NCI-H1105 treated with DMSO at 0.1 percent for 48 hours (cell line): ENCODE measurements around the gene FILIP1L.

ENCODE experiments used
- DNase-seq: peaks from one replicate; lab custom pipeline; 2025; lab: John Stamatoyannopoulos, UW

Gene FILIP1L

DNA sequence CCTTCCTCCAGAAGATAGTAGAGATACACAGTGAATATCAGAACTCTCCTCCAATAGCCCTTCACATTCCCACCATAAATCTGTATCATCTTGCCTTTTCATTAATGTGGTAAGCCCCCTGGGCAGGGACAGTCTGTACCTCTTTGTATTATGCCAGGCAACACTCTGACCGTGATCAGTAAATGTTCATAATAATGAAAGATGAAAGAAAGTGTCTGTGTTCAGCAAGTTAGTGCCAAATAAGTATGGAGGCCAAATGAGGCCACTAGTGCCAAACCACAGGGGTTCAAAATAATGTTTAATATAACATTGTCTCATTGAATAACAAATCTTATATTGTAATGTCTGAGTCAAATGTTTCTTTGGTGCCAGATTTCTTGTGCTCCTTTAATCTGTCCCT lies 192.3 kb downstream of the FILIP1L start:
- no peak for DNase-seq

DNA sequence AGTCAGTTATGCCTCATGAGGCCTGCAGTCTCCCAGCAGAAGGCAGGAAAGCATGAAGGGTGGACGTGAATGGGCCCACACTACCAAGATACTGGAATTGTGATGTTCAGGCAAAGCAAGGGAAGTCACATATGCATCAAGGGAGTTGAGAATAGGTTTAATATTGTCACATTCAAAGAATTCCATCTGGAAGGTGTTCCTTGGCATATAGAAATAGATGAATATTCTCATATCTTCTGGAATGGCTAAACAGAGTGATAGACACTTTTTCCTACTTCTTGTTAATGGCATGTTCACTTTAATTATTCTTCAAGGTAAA lies 193.0 kb downstream of the FILIP1L start:
- no peak for DNase-seq

DNA sequence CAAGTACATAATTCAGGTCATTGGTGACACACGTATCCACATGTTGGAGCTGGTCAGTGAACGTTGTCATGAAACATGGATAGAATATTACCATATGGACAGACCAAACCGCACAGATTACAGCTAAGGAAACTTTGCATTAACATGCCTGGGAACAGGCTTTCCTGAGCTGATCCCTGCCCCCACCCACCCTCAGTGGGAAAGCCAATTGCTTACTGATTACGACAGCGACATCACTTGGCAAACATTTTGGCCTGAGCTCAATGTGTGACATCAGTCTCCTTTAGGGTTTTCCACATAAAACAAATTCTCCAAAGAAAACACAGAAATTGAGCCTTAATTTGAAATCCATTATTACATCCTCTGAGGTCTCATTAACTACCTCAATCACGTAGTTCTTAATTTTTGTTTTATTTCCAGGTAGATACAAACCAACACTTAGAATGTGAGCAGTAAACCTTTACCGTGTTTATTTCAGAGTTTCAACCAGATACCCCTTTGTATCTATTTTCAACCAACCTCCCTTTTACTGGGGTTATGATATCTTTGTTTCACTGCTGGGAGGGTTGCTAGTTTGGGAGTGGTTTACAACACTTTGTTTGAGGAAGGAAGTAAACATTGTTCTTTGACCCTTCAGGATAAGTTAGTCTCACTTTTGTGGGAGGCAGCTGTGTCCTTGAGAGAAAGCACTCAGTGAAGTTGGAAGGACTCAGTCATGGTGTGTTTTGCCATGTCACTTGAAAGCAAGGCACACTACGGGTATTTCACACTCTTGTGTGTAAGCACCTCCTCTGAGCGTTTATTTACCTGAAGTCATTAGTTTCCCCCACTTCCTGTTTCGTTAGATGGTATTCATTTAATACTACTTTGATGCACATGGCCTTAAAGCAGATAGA lies 193.6 kb downstream of the FILIP1L start:
- no peak for DNase-seq

DNA sequence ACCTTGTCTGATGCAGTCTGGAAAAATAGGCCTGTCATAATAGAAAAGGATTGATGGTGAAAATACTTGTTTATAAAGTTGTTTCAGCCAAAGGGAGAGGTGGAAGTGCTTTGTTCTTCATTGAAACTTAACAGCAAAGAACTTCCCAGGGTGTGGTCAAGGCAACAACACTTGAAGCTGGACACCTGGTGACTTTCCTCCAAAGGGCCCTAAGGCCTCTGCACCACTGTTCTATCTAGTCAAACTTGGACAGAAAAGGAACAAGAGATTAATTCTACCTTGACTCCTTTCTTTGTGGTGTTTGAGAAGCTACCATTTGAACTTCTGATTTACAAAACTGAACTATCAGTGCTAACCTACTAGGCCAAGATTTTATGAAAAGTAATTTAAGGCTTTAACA lies 194.6 kb downstream of the FILIP1L start:
- DNase-seq: no peak

DNA sequence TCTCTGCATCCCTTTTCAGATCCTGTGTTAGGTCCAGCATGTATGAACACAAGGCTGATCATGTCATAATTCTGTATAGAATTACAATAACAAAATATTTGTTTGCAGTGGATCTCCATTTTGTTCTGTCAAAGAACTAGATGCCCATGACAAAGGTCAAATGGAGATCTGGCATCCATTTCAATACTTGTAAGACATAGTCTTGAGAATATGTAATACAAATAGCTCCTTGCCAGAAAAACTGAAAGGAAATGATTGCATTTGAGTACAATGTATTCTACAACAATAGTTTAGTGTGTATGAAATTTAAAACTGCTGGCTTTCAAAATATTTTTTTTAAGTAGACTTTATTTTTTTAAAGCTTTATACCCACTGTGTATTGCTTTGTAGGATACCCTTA lies 195.6 kb downstream of the FILIP1L start:
- no peak for DNase-seq

DNA sequence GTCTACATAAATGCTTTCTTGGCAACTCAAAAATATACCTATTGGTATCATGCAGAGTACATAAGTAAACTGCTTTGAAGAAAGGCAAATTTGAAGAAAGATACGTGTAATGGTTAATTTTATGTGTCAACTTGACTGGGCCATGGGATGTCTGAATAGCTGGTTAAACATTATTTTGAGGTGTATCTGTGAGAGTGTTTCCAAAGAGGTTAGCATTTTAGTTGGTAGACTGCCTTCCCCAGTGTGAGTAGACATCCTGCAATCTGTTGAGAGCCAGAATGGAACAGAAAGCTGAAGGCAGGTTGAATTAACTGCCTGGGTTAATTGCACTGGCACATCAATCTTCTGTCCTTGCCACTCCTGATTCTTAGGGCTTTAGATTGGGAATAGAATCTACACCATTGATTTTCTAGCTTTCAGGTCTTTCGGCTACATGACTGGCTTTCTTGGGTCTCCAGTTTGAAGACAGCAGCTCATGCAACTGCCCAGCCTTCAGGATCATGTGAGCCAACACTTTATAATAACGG lies 198.3 kb downstream of the FILIP1L start:
- no peak for DNase-seq

DNA sequence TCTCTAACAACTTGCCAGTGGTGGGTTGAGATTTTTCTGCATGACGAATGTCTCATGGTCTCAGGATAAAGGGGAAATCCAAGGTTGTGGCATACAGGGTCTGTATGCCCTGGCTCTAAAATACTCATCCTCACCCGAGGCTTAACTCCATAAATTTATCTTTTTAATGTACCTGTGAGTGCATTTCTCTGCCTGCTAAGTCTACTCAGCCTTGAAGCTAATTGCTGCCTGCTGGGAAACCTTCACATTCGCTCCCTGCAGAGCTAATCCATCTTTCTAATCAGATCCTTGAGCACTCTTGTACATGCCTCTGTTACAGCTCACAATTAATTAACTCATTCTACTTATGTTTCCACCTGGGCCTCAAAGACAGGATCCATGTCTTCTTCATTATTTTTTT lies 202.9 kb downstream of the FILIP1L start:
- DNase-seq: no peak

DNA sequence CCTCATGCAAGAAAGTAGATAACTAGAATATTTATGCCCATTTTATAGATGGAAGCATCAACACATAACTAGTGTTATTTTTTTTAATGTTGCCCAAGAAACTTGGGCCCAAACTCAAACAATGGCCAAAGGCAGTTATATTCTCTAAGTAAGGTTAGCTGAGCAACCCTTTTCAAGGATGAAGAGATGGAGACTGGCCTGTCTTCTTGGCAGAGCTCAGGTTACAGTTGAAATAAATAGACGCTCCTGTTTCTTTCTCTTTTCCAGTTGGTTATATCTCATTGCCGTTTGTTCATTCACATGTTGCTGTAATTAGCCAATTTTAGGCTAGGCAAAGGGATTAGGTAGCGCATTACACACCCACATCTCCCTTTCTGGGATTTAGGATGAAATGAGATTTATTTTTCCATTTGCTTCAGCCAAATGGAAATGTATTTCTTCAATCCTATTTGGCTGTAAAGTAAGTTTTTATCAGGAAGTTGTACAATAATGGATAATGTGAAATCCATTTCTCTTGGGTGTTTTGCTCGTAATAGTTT lies 203.5 kb downstream of the FILIP1L start:
- DNase-seq: no peak

DNA sequence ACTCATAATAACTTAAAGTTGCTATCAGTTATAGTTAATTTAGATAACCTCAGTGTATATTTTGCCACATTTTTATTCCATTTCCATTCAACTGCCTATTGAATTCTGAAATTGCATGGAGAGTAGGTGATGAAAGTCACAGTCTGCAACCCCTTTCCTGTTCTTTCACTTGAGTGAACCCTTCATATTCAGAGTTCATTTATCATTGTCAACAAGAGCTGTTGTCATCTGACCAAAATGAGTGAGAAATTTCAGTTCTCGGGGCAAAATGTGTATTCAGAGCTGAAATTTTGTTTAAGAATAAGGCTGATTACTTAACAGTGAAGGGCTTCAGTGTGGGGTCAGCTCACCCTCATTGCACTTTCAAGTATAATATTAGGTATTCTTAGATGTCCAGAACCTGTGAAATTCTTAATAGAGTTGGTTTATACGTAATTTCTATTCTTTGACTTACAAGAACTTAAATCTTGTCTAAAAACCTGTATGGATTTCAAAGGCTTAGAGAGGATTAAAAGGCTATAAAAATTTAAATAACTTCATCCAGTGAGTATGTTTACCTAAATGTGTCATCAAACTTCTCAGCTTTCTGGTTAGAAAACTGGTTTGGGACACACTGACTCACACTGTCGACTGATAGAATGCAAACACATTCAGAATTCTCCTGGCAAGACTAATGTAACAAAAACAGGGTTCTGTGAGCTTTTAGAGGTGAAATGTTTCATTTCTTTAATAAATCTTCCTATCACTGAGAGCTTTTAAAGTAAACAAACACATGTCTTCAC lies 204.4 kb downstream of the FILIP1L start:
- no peak for DNase-seq

DNA sequence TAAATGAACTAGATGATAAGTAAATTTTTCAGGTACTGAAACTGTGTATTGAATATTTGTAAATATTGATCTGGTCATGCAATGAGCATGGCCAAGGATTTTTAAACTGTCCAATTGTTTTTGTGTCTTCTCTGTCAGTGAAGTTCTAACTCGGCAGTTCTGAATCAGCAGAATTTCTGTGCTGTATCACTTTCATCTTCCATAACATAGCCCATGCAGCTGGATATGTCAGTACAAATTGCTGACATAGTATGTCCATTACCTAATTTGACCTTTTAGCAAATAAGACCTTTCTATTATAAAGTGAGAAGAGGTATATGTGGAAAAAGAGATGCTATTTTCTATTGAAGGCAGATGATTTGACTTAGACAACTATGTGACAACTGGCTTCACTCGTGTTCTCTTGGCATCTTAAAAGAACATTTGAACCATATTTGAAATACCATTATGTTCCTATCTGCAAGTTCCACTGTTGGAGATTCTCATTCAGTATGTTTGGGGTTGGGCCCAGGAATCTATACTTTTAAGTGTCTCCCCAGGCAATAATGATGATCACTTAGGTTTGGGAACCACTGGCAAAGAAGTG lies 206.2 kb downstream of the FILIP1L start:
- no peak for DNase-seq

DNA sequence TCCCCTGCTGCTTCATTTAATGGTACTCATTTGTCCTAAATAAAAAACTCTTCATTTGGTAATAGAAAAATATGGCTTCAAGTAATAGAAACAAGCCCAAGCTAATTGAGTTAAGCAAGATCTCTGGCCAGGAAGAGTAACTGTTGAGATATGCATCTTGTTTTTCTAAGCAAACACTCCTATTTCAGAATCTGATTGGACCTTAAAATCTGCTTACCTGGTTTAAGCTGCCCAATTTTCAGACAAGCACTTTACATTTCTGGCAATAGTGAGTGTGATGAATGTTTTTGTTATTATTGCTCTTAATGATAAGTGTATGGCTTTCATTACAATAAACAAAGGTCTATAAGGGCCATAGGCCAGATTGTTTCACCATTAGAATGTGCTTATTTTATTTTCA lies 210.4 kb downstream of the FILIP1L start:
- DNase-seq: no peak

DNA sequence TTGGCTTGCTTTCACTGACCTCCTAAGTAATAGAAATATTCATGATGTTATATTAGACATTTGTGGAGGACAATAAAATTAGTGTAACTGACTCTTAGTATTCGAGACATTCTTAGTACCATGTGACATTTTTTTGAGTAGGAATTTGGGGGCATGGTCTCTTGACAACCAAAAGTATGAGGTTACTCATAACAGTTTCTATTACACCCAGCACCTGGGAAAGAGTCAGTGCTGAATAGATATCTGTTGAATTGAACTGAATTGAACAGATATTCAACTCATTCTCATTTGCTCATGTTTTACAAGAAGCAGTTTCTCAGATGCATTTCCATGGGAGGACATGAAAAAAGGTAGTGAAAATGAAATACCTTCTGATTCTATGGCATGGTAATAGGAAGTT lies 212.2 kb downstream of the FILIP1L start:
- DNase-seq: no peak

DNA sequence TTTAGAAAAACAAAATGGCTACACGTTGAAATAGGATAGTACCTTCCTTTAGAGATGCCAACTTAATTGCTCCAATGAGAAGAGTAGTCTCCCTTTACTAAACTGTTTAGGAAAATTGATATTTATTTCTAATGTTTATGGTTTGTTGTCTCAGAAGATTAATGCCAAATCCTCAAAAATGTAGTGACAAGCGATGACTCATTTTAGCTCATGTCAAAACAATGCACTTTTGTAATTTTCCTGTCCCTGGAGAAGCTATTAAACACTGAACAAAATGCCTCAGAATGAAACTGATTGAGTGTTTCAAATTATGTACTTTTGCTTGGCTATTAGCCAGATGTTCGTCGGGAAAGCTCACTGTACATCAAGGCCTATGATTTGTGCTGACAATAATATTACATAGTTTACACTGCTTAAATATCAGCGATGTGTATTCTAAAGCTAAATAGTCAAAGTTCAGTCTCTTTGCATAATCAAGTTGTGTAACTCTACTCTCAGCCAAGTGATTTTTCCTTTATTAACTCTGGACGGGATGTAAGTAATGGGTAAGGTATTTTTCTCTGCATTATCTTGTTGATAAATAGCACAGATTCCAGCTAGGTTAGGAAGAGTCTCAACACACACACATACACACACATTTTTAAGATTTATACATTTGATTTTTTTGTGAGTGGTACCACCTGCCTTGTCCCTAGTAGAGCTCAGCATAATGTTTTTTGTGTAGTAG lies 212.9 kb downstream of the FILIP1L start:
- DNase-seq: peak; percentile 87

DNA sequence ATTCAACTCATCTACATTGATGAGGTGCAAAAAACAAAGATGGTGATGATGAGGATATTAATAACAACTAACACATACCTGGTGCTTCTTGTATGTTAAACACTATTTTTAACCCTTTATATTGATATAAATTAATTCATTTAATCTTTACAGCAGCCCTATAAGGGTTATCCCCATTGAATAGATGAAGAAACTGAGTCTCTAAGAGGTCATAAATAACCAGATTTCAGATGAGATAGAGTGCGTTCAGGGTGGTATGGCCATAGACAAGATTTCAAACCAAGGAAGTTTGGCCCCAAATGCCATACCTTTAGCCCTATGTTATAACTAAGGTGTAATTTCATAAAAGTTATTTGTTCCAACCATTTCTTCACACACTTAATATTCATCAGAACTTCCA lies 214.1 kb downstream of the FILIP1L start:
- DNase-seq: no peak

DNA sequence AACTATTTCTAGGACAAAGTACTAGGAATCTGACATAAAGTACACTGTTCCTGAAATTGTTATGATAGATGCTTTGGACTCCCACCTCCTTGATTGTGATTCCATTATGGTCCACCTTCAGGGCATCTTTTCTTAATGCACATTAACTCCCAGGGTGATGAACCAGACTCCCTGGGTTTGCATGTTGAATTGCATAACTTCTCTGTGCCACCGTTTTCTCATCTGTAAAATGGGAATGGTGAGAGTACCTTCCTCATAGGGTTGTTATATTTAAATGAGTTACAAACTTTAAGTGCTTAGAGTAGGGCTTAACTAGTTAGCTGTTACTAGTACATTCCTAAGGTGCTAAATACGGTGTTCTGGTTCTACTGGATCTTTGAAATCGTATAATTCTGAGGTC lies 214.7 kb downstream of the FILIP1L start:
- DNase-seq: no peak

DNA sequence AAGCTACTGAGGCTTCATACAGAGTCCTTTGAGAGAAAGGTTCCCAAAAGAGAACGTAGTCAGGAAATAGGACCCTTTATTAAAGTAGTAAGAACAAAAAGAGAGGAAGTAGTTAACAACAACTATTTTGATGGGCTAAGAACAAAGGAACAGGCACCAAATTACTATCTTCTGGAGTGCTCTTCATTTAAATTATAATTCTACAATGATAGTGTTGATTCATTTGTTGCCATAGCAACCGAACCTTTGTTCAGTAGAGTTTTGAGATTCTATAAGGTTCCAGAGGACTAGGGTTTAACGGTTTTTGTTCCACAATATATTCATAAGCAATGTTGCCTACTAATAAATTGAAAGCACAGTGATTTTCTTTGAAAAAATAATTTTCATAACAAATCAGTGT lies 217.8 kb downstream of the FILIP1L start:
- DNase-seq: peak; percentile 64

DNA sequence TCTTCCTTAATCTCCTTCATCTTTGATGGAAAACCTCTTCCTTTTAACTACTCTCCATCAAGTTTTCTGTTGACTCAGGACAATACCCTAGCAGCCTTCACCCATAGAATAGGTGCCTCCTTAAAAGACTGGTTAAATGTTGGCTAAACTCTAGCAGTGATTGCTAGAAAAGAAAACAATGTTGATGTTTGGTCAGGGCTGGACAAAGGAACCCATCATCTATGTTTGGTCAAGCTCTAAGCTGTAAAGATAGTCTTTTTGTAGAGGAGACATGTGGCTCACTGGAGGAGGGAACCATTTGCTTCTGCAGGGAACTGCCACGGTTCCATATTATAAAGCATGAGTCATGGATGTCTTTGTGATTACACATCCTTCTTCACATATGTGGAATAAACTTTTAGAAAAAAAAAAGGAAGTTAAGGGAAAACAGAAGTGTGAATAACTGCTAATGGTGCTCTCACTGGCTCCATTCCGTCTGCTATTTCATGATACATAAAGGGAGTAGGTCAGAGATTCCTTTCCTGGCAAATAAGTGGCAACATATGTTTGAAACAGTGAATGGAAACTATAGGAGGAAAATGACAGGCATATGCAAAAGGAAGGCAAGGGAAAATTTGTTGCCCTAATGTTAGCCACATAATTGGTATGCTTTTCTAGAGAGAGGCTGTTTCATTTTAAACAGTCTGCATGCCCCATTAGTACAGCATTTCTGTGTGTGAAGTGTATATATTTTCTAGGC lies 218.4 kb downstream of the FILIP1L start:
- peak; percentile 36 for DNase-seq

DNA sequence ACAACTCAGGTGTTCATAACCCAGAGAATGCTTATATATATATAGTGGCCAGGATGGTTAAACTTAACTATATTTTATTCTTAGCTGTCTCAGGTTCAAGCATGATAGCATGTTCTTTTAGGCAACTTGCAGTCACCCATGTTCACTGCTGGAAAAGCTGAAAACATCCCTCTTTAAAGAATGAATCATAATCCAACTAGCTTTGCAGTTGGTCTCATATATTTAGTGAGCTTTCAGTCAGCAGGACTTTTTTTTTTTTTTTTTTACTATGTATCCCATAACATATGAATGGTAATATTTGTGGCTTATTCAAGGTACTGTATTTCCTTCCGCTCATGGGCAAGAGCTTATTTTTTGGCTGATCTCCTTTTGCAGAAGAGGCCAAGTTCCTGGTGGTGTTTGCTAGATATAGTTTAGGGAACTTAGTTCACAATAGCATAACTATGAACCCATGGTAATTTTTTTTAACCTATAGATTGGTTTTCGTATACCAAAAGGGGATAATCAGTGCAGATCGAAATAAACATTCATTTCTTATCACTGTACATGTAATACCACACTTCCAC lies 219.1 kb downstream of the FILIP1L start:
- no peak for DNase-seq

DNA sequence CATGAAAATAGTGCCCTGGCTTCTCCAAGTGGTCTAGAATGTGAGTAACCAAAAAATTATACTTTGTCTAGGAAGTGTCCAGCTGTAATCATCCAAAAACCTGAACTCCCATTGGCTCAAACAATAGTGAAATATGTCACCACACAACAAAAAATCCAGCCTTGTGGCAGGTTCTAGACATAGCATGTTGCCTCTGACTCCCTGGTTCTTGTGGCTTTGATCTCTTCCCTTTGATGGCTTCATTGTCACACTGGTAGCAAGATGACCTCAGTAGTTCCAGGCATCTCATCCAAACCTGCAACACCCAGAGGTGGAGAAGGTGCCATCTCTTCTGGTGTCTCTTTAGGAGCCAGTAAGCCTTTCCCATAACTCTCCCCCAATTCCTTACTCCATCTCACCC lies 222.0 kb downstream of the FILIP1L start:
- no peak for DNase-seq

DNA sequence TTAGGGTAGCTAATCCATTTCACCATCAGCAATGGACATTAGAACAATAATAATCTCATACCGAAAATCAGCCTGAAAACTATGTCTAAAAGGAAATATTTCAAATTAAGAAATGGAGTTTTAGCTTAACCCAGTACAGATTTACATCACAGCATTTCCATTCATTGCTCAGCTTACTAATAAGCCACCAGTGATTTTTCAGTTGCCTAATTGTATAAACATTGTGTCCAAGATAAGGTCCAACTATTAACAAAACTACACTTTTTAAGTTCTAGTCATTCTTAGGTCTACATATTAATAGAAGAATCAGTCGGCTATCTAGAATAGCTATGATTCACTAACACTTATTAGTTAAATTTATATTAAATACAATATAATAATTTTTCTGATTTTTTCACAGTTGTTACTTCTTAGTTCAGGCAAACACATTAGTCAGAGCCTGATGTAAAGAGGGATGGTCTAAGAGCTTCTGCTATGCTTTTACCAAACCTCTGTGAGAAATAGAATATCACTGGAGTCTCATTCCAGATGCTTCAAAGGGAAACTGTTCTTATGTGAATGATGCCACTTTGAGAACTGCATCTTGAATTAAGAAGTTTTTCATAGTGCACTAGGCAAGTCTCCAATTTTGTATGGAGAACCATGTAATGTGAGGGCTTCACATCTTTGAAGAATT lies 222.6 kb downstream of the FILIP1L start:
- no peak for DNase-seq
